OCI-LY7 (cell line): ENCODE measurements around the gene RAB13.

Experiments
- CTCF ChIP-seq: fragments of 200-600 bp; sonication (generic); conservative IDR thresholded peaks from 2 replicates; pipeline ENCODE4 v1.5.1; 2014; ENCODE audit warnings: mild to moderate bottlenecking, antibody characterized with exemption, low read length, moderate library complexity, mixed read lengths
- EZH2phosphoT487 ChIP-seq: fragments of 200-600 bp; sonication (generic); IDR thresholded peaks from 2 replicates; pipeline ENCODE4 v1.6.1; 2018; ENCODE audit warnings: low read depth, borderline replicate concordance, mild to moderate bottlenecking, mixed run types, antibody characterized with exemption, low read length, moderate library complexity, mixed read lengths

DNA sequence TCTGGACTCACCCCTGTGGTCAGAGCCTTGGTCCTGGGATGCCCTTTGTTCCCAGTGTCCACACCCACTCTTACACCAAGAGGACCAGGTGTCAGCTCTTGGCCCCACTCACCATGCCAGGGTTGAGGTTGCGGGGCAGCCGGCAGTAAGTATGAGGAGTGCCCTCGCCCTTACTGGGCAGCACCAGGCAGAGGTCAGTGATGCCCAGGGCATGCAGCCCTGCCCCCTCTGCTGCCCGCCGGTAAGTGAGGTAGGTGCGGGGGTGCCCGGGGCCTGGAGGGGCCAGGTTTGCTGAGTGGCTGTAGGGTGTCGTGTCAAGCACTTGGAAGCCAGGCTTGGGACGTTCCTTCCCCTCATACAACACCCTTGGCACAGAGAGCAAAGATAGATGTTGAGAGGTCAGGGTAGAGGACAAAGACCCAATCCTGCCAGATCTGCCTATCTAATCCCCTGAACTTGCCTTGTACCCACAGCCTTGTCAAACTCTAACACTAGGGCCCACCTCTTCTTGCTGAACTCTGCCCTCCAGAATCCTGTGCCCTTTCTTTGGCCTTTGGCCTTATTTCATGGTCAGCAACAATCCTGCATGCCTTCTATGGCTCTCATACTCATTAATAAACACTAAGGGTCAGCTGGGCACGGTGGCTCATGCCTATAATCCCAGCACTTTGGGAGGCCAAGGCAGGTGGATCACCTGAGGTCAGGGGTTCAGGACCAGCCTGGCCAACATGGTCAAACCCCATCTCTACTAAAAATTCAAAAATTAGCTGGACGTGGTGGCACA is 43.2 kb downstream of the RAB13 start:
- TF ChIP-seq CTCF (no peak), EZH2phosphoT487 (no peak)
